Stimulated activated CD4-positive, alpha-beta T cell treated with anti-CD3 and anti-CD28 coated beads, Interleukin-4, amount 100 ng/mL, for 4 hours (primary cell): ENCODE data around the gene PIBF1.
"Not testable (repeated sequence)": the region's sequence is repeated elsewhere in the genome, so short reads cannot be mapped to it uniquely, and the experiment has no call there.

Experiments used
- DNase-seq, 2 experiments: peaks; one replicate each; pipeline ENCODE4 v3.0.0-alpha.2; 2020

Gene PIBF1

DNA sequence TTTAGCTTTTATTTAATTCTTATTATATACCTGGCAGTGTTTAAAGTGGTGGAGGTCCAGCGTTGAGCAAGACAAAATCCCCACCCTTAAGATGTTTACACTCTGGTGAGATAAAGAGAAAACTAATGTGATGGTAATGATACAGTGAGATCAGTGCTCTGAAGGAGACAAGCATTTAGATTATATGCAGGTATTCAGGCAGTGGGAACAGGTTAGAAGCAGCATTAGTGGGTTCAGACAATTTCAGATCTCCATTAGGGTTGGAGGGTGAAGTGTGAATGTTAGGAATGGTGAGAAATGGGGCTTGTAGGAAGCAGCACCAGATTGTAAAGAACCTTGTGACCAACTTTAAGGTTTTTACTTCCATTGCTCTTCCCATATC is 39.0 kb downstream of the PIBF1 start:
- no peak for DNase-seq

DNA sequence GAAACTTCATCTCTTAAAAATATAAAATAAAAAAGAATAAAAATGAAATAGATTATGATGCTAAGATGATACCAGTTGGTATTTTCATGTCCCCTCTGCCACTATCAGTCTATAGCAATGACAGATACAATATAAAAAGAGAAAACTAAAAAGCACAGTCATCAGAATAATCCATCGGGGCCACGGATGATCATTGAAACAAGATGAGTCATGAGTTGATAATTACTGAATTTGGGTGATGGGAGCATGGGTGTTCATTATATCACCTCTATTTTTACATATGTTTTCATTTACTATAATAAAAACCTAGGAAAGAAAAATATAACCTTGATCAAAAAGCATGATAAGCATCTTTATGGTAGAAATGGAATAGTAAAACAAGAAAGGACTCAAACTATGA is 41.1 kb downstream of the PIBF1 start:
- no peak for DNase-seq

- DNase-seq, result no peak
Measured at GRCh38 chr13:72823724-72824123, 41.8 kb downstream of the PIBF1 start.

GRCh38 chr13:72834601-72835000 is 52.7 kb downstream of the PIBF1 start:
- DNase-seq, result no peak

GRCh38 chr13:72839831-72840426 is 58.0 kb downstream of the PIBF1 start:
- peak; percentile 22 for DNase-seq

DNA sequence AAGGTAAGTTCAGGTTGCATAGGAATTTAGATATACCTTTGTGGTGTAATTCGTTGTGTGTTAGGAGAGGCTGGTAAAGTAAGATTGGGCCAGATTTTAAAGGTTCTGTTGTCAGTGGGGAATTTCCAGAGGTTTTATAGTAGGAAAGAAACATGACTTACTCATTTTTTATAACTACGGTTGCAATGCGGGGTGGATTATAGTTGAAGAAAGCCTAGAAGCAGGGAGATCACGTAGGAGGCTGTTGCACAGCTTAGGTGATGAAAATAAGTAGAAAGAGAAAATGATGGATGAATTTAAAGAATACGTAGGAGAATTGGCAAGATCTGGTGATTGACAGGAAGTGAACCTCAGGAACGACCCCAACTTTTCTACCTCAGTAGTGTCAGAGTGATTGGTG is 61.1 kb downstream of the PIBF1 start:
- DNase-seq, result no peak

DNA sequence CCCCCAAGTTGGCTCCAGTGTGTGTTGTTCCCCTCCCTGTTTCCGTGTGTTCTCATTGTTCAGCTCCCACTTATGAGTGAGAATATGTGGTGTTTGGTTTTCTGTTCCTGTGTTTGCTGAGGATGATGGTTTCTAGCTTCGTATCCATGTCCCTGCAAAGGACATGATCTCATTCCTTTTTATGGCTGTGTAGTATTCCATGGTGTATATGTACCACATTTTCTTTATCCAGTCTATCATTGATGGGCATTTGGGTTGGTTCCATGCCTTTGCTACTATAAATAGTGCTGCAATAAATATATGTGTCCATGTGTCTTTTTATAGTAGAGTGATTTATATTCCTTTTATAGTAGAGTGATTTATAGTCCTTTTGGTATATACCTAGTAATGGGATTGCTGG is 63.2 kb downstream of the PIBF1 start:
- DNase-seq, result not testable (repeated sequence)

- no peak for DNase-seq
Measured at GRCh38 chr13:72849571-72849970, 67.6 kb downstream of the PIBF1 start.

GRCh38 chr13:72850959-72851677 is 69.2 kb downstream of the PIBF1 start:
- DNase-seq, result no peak

- no peak for DNase-seq
Measured at GRCh38 chr13:72851678-72852014, 69.7 kb downstream of the PIBF1 start.

GRCh38 chr13:72852207-72852606 is 70.3 kb downstream of the PIBF1 start:
- no peak for DNase-seq

DNA sequence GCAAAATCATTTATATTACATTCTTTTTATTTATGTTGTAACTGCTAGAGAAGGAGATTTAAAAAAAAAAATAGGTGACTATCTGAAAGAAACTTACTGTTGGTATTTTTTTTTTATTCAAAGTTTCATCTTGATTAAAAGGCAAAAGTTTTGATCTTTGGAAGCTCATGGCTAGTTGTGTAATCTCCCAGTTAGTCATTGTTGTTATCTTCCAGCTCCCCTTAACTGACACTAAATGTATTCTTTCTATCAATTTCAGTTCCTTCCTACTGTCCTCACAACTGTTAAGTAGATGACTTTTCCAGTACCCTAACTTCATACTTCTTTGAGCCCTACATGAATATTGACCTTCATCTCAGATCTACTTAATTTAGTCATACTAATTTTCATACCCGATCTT is 71.1 kb downstream of the PIBF1 start:
- DNase-seq, result no peak

DNA sequence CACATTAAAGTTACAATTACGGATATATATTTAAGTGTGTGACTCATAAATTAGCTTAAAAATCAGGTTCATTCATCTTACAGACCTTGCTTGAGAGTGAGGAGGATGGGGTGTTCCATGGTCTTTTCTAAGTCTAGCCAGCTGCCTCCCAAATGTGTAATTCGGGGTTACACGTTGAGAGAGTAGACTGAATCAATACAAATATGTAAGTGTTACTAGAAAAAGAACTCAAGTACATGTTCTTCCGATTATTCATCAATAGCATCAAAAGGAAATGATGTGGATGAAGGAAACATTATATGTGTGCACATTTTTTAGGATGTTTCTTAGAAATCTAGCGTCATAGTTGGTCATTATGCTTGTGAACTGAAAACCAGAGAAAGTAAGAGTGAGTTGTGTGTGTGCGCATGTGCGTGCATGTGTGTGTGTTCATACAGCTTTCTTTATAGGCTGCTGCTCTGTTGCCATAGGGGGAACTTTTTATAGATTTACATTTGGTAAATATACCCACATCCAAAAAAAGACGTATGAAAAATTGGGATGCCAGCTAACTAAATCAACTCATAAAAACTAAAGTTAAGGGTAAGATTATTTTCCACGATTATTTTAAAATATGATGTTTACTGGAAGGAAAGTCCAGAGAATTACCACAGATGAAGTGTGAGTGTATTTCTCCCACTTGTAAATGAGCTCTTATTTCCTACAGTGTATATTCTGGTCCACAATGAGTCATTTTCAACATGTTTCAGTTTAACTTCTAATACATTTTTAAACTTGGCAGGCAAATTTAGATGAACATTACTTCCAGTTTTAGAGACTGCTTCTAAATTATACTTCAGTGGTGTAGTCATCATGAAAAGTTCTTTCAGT is 82.4 kb downstream of the PIBF1 start:
- DNase-seq, result no peak

- no peak for DNase-seq
Measured at GRCh38 chr13:72868229-72868628, 86.3 kb downstream of the PIBF1 start.

DNA sequence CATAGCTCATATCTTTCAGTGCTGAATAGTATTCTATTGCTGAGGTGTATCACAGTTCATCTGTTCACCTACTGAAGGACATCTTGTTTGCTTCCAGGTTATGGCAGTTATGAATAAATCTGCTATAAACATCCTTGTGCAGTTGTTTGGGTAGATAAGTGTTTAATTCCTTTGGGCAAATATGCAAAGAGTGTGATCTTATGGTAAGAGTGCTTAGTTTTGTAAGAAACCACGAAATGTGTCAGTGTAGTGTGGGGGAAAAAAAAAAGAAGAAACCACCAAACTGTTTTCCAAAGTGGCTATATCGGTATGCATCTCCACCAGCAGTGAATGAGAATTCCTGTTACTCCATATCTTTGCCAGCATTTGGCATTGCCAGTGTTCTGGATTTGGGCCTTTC is 93.3 kb downstream of the PIBF1 start:
- no peak for DNase-seq

GRCh38 chr13:72884101-72884500 is 102.2 kb downstream of the PIBF1 start:
- no peak for DNase-seq

DNA sequence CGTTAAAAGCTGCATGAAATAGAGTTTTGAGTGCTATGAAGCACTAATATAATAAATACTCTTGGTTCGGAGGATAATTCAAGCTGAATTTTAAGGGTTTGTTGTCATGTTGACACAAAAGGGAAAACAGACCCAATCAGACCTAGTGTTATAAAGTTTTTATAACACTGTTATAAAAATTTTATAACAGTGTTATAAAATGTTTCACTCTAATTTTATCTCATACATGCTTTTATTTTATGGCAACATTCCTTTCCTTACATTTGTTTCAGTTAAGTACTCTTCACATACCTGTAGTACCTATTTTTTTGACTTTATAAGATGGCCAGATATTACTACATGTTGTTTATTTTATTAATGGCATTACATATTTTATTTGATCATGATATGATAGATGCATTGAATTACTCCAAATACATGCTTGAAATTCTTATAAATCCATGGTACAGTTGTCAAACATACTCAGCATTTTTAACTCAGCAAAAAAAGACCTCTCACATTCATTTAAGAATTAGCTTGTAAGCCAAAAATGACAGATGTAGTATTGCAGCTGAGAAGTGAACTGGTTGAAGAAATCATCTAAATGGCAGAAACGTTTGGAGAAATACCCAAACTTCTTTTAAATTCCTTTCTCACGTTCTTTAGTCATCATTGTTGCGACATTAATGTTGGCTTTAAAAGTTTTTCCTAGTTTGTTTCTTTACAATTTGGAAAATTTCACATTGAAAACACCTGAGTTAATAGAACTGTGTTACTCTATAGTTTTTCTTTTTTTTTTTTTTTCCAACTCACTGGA is 104.5 kb downstream of the PIBF1 start:
- DNase-seq, result no peak

DNA sequence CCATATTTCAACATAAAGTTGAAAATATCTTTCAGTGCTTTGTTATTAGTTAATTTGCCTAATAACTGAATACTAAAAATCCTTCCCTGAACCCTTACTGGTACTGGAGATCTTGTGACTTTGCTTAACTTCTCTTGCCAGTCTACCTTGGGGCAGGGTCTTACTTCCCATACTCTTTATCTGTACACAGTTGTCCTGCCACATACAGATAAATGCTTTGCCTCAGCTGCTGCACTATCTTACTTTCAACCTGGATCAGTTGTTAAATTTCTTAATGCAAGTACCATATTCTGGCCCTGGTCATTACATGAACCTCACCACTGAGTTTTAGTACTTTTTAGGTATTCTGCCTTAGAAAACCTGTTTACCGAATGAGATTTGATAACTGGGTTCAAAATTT is 107.6 kb downstream of the PIBF1 start:
- DNase-seq, result no peak

- DNase-seq, result no peak
Measured at GRCh38 chr13:72890546-72890945, 108.6 kb downstream of the PIBF1 start.

GRCh38 chr13:72891423-72891822 is 109.5 kb downstream of the PIBF1 start:
- no peak for DNase-seq

DNA sequence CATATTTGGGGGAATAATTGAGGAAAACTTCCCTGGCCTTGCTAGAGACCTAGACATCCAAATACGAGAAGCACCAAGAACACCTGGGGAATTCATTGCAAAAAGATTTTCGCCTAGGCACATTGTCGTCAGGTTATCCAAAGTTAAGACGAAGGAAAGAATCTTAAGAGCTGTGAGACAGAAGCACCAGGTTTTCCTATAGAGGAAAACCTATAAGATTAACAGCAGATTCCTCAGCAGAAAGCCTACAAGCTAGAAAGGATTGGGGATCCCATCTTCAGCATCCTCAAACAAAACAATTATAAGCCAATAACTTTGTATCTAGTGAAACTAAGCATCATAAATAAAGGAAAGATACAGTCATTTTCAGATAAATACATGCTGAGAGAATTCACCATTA is 114.9 kb downstream of the PIBF1 start:
- no peak for DNase-seq

DNA sequence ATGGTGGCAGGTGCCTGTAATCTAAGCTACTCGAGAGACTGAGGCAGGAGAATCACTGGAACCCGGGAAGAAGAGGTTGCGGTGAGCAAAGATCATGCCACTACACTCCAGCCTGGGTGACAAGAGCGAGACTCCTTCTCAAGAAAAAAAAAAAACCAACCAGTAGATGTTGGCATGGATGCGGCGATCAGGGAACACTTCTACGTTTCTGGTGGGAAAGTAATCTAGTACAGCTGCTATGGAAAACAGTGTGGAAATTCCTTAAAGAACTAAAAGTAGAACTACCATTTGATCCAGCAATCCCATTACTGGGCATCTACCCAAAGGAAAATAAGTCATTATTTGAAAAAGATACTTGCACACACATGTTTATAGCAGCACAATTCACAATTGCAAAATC is 119.6 kb downstream of the PIBF1 start:
- DNase-seq, result not testable (repeated sequence)

- no peak for DNase-seq
Measured at GRCh38 chr13:72908416-72908815, 126.5 kb downstream of the PIBF1 start.
